HG03342 (cell line): ENCODE measurements around the gene TMEM212.
"Not testable (repeated sequence)": the region's sequence is repeated elsewhere in the genome, so short reads cannot be mapped to it uniquely, and the experiment has no call there.

ENCODE experiments used
- ATAC-seq: cut with Tn5 transposase; IDR thresholded peaks from one replicate; pipeline ENCODE4 v1.9.1; 2021; ENCODE audit warnings: mild to moderate bottlenecking, moderate library complexity; ENCODE audit not compliant: unreplicated experiment

TMEM212 gene

DNA sequence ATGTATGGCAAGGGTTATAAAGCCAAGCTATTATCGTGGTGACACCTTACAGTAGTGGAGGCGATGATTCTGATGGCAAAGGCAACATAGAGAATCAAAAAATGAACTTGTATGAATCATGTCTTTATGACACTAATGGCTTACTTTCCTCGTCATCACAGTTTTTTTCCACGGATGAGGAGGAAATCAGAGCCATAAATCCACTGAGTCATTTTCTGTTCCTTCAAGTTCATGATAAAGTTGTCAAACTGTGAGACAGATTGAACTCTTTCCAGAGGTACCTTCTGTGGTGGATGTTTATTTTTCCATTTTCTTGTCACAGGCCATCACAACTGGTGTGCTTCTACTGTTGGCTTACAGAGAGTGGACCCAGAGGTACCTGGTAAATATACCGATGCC lies 8.5 kb downstream of the TMEM212 start:
- no peak for ATAC-seq

DNA sequence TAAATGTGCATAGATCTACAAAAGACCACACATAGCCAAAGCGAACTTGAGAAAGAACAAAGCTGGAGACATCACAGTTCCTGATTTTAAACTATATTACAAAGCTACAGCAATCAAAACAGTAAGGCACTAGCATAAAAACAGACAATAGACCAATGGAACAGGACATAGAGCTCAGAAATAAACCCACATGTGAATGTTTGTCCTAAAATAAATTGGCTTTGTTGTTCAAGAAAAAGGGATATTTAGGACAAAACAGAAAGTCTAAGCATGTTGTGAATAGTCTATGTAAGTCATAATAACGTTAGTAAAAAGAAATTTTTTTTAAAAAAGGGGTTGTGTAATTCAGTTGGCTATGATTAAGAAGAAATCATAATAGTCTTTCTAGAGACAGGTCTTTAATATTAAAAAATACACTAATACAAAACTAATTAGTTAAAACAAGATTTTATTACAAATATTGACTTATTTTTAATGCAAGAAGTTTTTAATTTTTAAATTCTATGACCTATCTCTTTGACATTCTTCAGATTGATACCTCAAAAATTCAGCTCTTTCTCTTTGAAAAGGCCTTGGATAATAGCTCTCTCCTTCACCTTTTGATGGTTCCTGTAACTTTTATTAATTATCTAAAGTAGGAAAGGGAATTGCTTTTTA lies 11.6 kb downstream of the TMEM212 start:
- no peak for ATAC-seq

DNA sequence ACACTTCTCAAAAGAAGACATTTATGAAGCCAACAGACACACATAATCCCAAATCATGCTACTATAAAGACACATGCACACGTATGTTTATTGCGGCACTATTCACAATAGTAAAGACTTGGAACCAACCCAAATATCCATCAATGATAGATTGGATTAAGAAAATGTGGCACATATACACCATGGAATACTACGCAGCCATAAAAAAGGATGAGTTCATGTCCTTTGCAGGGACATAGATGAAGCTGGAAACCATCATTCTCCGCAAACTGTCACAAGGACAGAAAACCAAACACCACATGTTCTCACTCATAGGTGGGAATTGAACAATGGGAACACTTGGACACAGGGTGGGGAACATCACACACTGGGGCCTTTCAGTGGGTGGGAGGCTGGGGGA lies 15.6 kb downstream of the TMEM212 start:
- not testable (repeated sequence) for ATAC-seq

DNA sequence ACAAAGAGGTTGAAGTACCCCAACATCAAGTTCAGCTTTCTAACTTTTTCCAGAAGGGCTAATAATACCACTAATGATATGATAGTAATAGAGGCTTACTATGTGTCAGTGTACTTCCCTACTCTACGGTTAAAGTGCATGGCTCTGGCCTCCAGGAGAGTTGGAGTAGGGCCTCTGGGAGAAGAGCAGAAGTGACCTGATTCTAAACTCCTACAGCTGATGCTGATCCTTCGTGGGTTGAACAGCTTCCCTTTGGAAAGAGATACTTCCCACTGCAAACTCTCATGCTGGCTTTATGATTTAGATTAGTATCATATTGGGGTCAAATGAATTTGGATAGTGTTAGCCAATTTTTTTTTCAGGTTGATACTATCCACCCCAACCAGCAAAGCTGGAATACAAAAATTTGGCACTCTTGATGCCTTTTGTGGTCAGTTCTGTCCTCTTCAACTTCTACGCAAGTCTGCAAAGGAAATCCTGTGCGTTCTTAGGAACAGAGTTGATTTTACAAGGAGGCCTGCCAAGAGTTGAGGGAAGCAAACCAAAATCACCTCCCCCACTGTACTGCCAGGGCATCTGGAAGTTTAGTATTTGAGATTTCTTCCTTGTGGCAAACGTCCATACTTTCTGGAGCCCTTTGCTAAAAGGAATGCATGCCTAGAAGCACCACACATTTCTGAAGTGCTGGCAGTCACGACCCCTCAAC lies 17.8 kb downstream of the TMEM212 start:
- ATAC-seq: no peak

DNA sequence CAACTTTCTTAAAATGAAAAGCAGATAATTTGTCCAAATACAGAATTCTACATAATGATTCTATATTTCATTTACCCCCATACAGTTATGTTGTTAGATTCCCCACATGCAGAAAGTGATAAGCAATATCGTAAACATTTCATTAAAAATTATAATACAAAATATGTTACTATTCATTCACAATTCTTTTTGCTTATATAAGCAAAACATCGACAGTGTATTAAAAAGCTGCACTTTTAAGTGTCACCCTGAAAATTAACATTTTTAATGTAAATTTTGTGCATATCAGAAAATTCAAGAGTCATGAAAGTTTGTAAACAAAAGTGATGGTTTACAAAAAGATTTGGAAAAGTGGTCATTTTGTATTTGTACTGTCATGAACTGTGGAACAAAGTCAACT lies 19.2 kb downstream of the TMEM212 start:
- no peak for ATAC-seq

DNA sequence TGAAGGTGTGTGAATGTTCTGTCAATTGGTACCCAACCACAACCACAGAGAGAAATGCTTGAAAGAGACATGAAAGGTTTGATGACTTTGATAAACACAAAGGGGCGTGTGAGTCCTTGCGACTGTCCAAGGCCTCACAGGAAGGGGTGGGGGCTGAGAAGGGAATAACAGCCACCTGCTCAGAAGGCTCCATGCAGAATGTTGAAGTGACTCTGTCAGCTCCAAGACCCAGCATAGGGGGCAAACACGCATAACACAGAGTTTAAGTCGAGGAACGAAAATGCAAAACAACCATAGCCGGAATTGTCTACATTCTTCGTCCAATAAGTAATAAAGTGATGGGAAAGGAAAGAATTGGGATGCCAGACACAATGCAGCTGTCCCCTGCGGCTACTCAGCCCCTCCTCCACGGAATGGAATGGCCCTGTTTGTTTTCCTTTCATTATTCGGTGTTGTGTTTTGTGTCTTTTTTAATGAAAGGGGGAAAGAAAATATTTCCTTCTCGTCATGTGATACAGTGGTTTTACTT lies 19.9 kb downstream of the TMEM212 start:
- no peak for ATAC-seq

DNA sequence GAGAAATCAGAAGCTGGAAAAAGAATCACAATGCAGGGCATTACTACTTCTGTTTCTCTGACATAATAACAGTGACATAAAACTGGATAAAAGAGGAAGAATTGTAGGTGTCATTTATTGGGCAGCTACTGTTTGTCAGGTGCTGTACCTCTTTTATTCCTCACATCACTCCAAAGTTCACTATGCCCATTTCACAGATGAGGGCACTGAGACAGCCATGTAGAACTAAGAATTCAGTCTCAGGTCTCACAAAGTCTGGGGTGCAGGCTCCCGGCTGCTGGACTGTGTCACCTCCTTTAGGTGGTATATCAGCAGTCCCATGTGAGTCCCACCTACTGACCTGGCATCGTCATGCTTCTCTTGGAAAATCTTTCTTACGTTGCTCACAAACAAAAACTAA lies 20.8 kb downstream of the TMEM212 start:
- ATAC-seq: no peak

DNA sequence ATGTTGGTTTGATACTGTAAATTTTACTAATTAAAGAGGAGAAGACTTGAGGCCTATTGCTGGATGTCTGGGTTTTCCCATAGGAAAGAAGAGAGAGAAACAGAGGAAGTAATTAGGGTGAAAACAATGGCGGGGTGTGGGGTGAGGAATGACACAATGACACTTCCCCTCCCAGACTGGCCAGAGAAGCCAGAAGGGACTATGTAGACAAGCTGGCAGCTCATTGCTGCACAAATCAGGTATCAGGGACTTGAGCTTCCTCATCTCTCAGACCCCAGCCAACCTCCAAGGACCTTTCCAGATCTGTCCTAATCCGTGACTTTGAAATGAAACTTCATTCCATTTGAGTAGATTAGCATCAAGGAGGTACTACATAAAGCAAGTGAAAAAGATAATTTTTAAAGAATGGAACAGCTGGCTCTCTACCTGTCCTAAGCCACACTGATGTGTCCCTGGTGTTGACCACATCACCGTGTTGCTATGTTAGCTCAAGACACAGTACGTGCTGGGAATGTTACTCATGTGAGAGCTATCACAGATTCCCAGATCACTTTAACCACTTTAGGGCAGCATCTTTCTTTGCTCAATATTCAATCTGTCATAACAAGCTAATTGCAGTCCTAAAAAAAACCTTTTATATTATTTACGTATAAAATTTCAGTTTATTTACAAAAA lies 22.2 kb downstream of the TMEM212 start:
- no peak for ATAC-seq

DNA sequence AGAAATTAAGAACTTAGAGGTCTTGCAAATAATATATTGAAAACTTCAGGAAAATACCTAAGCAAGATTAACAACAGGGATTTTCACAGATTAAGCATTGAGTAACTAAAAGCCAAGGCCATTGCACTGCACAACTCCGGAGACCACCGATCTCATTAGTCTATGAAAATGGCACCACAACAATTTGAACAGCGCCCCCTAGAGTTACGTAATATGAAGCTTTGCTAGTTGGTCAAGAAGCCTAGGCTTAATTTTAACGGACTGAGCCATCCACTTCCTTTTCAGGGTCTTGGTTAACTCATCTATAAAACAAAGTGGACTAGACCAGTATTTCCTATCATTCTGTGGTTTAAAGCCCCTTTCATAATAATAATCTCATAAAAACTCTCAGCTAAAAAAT lies 24.8 kb downstream of the TMEM212 start:
- no peak for ATAC-seq

DNA sequence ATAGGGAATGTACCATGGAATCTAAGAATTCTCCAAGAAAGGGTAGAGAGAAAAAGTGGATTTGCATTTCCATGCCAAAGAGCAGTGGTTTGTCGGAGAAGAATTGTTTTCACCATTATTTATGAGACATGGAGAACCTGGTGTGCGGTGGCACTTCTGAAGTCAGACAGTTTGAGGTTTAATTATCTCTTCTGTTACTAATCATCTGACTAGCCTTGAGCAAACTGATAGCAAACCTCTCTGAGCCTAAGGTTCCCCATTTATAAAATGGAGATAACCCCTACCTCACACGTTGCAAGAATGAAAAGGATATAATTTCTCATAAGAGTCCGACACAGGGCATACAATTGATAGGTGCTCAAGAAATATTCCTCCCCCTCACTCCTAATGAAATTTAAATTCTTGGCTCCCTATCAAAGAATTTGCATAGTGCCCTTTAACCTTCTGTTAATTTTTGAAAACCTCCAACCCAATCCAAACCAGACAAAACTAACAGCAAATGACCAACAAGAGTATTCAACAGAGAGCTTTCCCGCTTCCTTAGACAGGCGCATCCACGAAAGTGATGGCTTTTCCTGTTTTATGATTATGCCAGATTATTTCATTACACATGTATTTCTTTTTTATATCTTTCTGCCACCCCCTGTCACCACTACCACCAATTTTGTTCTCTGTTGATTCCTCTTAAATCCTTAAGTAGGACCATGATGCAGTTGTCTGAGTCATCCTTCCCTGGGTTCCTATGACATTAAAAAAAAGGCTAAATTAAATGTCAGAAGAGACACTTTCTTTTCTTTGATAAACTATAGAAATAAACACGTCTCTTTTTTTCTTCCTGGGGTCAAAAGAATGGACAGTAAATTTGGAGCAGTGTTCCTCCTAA lies 28.5 kb downstream of the TMEM212 start:
- ATAC-seq: no peak

DNA sequence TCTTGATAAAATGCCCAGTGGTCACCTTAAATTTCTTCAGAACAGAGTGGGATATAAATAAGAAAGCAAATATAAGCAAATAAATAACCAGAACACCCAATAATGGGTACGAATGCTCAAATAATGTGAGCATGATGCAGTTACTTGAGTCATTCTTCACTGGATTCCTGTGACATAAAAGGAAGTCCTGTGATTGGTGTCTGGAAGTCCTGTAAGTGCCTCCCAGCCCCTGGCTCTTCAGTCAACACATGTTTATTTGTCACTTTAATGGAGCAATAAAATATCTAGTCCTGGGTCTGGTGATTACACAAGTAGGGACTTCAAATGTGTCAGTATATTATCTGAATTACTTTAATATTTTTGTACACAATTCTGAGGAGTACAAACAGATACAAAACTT lies 30.4 kb downstream of the TMEM212 start:
- no peak for ATAC-seq

DNA sequence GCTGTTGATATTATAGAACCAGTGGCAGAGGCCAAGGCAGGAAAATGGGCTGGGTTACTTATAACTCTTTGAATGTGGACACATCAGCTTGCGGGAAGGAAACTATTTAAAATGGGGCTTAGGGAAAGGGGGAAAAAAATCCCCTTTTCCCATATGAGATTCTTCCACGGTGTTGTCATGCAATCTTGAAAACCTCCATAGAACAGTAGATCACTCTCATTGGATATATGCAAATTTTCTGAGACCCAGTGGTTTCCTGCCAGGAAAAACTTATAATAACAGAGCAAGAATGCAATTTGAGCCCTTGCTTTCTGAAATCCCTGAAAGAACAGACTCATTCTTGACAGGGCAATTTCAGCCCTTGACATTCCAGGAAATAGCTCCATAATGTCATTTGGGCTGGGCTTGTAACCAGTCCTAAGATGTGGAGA lies 31.1 kb downstream of the TMEM212 start:
- no peak for ATAC-seq

DNA sequence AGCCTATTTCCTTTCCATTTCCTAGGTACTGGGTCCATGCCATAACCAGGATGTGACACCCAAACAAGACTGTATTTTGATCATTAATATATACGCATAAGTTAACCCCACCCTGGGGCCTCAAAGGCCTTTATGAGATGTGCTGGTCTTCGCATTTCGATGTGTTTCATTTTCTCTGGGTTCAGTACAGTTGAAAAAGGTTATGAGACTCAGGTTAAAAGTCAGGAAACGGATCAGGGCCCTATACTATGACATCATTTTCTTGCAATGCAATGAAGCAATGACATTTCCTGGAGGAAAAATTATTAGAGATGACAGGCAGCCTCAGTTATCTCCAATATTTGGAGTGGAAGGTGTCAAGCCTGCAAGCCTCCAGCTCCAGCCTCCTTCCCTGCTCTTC lies 31.7 kb downstream of the TMEM212 start:
- ATAC-seq: no peak

DNA sequence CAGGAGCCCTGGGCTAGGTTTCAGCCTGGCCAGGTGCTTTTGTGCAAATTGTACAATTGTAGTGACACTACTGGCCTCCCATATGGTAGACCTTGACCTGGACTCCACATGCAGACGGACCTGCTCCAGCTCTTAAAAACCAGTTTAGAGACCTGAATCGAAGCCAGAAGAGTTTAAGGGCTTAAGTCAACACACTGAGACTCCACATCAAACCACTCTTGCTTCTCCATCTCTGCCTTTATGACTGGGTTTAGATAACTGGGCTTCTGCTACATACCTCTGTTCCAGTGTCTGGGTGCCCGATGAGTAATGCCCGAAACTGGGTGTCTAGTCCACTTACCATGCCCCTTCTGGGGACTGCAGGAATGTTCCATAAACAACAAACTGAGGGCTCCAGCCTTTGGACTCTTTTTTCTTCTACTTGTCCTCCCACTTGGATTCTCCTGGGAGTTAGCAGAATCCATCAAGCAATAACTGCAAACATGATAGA lies 32.8 kb downstream of the TMEM212 start:
- no peak for ATAC-seq

DNA sequence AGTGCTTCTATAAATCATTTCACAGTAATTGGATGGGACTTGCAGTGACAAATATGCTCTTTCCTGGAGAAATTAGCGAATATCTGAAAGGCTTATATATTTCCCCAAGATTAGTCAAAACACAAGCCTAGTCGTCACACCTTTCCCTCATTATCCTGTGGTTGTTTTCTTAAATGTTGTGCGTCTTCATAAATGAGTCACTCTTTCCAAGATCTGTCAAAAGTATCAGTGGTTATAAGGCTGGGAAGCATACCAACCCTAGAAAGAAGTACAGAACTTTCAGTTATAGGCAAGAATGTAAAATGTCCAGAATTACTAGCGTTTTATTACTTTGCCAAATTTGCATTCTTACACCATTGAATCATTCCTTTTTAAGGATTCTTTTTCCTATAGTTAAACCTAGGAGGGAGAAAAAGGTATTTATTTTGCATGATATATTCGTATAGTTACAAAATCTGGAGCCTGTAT lies 33.6 kb downstream of the TMEM212 start:
- no peak for ATAC-seq

DNA sequence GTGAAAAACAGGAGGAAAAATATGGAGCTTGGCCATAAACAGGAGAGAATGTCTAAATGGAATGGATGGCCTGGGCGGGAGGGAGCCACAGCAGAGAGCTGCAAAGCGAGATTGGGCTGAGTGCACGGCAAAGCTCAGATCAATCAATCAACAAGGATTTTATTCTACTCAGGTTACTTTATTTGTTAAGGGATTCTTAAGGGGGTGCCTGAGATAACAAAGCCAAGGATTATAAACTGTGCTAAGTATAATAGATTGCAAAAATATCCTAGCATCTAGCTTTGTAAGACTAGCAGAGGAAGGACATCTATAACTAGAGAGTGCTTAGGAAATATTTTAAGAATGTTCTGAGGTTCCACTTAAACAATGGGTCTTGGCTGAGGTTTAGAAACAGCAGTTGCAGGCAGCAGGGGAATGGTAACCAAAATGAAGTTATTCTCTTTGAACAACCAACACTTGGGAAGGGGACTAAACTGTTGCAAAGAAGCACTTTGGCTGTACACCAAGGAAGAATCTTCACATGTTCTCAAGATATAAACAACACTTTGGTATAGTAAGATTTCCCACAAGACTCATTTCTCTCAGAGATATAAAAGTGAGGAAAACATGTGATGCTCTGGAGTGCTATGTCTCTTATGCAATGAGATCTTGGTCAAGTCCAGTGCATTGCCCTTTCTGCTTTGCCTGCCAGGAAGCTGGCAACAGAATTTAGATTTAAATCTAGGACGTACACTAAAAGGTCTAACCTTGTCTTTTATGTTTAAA lies 35.5 kb downstream of the TMEM212 start:
- ATAC-seq: no peak

DNA sequence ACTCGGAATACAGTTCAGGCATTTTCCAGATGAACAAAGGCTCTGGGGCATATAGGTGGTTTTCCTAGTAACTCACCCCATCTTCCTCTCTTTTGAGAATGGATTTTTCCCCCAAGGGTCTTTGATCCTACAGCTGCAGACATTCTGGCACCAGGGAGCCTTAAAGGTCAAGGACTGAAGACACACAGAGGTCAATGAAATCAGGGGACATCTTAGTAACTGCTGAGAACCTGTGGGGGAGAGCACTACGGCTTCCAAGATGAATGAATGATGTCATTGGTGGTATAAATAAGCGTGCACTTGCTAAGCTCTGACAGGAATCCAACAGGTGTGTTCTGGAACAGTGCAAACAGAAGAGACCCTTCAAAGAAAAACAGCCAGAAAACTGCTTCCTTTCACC lies 36.3 kb downstream of the TMEM212 start:
- no peak for ATAC-seq

DNA sequence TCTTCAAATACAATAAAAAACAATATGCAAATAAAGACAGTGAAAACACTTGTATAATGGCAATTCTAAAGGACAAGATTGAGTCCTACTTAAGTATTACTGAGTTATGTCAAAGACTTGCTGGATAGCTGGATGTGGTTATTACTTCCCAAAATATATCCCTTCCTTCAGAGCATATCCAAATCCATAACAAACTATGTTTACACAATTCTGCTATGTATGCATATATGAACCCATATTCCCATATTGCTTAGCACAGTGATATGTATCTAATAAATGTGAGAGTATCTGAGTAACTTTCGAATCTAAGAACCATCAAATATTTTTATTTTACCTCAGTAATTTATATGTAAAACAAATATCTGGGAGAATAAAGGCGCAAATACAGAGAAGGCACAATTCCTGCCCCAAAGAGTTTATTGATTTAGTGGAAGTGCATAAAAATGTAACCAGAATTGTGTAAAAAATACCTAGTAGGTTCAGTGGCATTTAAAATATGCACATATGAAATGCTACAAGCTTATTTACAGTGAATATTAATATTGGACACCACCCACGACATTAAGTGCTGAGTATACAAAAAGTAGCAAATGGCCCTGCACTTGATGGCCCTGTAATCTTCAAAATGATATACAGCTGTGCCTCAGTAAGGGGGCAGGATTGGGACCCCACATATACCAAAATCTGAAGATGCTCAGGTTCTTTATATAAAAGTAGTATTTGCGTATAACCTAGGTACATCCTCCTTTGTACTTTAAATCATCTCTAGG lies 37.1 kb downstream of the TMEM212 start:
- no peak for ATAC-seq

DNA sequence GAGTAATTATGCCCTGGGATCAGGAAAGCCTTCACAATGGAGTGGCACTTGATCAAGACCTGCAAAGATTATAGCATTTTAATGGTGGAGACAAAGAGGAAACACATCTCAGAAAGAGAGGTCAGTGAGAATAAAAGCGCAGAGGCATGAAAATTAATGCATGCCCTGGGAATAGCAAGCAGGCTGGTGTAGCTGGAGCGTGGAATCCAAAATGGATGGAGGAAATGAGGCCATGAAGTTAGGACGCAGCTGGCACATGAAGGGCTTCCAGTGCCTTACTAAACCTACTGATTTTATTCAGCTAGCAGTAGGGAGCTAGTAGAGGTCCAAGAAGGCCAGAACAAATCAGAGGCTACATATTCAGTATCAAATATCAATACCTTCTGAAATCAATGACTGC lies 38.1 kb downstream of the TMEM212 start:
- no peak for ATAC-seq
